GM15510 (cell line): Measurements from ENCODE around the gene GPR108.

Experiments
- POLR2A ChIP-seq: IDR thresholded peaks from 3 replicates; pipeline ENCODE4 v1.6.1; 2011; ENCODE audit warnings: borderline replicate concordance; ENCODE audit not compliant: insufficient read length; ENCODE audit errors: extremely low read depth

Gene GPR108

DNA sequence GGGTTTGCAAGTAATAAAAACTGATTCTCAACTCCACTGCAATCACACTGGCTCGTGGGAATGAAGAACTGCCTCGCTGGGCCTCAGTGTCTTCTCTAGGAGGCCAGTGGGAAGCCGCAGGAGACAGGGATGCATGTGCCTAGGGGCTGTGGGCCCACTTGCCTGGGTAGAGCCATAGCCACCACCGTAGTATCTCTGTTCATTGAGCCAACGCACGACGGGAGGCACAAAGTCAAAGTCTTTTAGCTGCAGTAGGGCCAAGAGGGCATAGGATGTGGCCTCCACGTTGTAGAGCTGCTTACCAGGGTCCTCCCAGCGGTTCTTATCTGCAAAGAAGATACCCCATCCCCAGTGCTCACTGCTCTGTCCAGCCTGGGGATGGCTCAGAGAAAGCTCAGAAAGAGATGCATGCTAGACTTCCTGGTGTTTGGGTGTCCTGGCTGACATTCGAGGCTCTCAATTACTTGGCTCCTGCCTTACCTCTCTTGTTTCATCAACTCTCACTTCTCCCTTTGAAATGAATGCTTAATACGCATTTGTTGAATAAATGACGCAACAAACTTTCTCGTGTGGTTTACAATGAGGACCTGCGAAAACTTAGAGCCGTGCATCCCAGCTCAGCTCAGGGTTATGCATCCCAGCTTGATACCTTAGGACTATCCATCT, 51.3 kb downstream of the GPR108 start:
- TF ChIP-seq POLR2A: no peak

DNA sequence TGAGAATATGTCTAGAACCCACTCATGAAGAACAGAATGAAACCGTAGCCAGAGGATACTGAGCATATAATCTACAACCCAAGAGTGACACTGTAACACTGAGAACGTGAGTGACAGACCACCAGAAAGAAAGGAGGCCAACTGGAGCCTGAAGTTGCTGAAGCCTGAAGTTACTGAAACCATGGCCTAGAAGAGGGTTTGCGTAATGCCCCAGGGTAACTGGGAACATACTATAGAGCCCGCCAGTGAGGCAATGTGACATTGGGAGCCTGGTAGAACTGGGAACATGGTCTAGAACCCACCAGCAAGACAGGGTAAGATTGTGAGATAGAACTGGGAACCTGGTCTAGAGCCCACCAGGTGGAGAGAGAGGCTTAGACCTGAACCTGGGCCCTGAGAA, 51.9 kb downstream of the GPR108 start:
- TF ChIP-seq POLR2A: no peak

DNA sequence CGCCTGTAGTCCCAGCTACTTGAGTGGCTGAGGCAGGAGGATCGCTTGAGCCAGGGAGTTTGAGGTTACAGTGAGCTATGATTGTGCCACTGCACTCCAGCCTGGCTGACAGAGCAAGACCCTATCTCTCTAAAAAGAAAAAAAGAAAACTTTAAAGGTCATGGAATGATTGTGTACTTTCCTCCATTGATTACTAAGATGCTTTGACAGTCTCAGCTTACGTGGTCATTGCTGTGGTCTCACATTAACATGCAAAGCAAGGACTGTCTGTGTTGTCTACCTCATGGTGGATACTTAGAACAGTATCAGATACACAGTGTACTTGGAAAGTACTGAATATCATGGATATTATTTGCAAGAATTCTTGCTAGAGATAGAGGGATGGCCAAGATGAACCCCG, 53.4 kb downstream of the GPR108 start:
- no peak for TF ChIP-seq POLR2A

- TF ChIP-seq POLR2A: no peak
These were observed 54.7 kb downstream of the GPR108 start for GRCh38 chr19:6682607-6683128.

GRCh38 chr19:6680141-6680540, 57.2 kb downstream of the GPR108 start:
- no peak for TF ChIP-seq POLR2A
